A549 treated with RU486 at 1 μM for 4 hours (cell line): ENCODE data around the gene TMEM222. TPM values are rescaled to one million over a fixed set of nuclear protein-coding genes. Genes with fewer than 3 reads are reported as not detected.

Source experiments
- total RNA-seq: library from RNA; stranded (reverse); fragments of 200-300 nt; extraction: Qiagen RNA extraction; gene quantifications from 5 replicates; pipeline ENCODE4 v1.2.3, GENCODE V29; 2022; ENCODE audit warnings: low read depth

TMEM222 gene
- 40.7 to 51.3 TPM (median 49.4 TPM) in 5 replicates for total RNA-seq

DNA sequence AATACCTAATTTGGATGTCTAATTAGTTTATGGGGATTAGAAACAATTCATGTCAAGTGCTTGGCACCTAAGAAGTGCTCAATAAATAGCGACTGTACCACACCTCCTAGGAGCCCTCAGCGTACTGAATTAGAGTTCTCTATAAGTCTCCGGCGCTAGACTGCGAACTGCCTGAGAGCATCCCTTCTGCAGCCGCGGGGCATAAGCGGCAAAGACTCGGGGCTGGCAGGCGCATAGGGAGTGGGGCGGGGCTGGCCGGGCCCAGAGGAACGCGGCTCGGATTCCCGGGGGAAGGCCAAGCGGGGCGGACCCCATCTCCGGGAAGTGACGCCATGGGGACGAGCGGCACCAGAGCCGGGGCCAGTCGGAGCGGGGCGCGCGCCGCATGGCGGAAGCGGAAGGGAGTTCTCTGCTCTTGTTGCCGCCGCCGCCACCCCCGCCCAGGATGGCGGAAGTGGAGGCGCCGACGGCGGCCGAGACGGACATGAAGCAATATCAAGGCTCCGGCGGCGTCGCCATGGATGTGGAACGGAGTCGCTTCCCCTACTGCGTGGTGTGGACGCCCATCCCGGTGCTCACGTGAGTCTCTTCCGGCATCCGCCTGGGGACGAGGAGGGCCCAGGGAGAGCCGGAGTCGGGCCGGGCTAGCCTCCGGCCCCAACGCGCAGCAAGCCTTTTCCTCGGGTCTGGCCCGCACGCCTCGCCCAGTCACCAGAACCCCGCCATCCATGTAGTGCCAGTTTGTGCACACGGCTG is at the start of gene TMEM222:
TSS of gene TMEM222 (plus strand) at position 351 of the 756 bp plus-strand sequence. CDS start at position 386, 35 bp downstream.

DNA sequence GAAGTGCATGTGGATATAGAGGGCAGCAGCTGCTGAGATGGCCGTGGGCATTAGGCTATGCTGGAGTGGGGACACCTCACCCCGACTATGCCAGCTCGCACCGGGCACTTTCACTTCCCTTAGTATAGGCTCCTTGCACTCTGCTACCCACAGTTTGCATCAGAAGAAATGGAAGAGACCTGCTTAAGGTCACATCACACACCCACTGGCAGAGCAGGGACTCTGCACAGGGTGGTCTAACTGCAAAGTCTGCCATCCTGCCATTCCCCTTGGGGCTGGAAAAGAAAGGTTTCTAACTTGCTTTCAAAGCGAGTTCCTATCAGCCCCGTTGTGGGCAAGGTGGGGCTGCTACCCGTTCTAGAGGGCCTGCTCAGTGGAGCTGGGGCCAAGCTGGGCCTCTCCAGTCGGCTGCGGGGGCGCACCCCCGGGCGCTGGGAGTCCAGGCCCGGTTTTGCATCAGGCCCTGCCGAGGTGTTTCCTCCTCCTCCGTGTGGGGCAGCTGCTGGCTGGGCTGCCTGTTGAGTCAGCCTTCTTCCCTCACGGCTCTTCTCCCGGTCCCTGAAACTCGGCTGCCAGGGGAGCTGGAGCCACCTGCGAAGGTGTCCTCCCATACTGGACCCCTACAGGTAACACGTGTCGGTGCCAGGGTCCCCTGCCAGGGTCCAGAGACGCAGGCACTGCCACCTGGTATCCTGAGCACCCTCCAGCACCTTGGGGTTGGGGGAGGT is 19.7 kb downstream of the TMEM222 start, which contains the start of gene SYTL1:
TSS of gene SYTL1 (plus strand) at position 498 of the 728 bp plus-strand sequence. CDS start 3,313 bp downstream, outside the sequence.

DNA sequence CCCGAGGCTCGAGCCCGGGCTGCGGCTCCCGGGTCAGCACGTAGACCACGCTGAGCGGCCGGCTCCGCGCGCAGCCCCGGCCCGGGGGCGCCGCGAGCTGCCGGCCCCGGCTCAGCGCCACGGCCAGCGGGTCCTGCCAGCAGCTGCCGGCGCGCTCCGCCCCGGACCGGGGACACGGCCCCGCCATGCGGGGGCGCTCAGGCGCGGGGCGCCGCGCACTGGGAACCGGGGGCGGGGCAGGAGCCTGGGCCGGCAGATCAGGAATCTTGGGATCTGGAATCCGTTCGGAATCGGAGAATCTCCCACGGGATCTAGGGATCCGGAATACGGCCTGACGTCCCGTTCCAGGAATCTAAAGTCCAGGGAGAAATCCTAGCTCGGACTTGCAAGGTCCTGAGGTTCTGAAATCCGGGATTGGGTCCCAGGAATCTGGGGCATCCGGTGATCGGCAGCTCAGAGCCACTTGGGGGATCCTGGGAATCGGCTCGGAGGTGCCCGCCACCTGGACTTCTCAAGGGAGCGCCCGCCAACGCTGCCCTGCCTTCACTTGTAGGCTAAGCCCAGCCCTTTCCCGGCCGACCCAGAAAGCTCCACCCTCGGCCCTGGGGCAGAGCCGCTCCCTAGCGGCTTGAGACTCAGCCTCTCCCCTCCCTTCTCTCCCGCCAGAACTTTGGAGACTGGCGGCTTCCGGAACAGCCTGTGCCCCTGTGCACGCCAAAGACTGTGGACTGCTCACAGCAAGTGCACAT is 44.6 kb downstream of the TMEM222 start, which contains the start of gene MAP3K6:
TSS of gene MAP3K6 (minus strand) at position 551 of the 749 bp plus-strand sequence. CDS start at position 187, 364 bp downstream.

GRCh38 chr1:27374362-27375086 is 52.6 kb downstream of the TMEM222 start, which contains the start of gene FCN3:
TSS of gene FCN3 (minus strand) at chr1:27374824. CDS start at chr1:27374818, 6 bp downstream.

DNA sequence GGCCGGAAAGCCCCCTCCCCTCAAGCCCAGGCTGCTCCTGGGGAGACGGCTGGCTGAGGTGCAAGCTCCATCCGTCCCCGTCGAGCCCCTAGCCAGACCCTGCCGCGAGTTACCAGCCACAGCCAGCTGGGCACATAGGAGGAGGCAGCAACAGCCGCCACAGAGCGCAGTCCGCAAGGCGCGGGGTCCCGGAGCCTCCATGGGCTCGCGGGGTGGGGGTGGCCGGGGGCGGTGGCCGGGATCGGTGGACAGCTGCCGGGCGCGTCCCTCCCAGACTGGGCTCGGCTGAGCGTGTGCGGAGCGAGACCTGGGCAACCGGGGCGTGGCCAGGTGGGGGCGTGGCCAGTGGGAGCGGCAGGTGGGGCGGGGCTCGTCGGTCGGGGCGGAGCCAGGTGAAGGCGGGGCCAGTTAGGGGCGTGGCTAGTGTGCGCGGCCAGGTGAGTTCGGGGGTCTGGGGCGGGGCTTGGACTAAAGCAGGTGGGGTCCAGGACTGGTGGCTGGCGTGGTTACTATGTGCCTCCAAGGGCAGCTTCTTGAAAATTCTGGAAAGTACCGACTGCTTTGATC is 61.2 kb downstream of the TMEM222 start, which contains the start of gene CD164L2:
TSS of gene CD164L2 (minus strand) at position 295 of the 567 bp plus-strand sequence. CDS start at position 201, 94 bp downstream.

Other genes starting within 250 kb of the TMEM222 start
- gene SLC9A1, start 167.0 kb upstream of the TMEM222 start, total RNA-seq: 10.3 to 14.0 TPM (median 13.7 TPM) in 5 replicates
- 5.5 to 8.0 TPM (median 7.1 TPM) in 5 replicates for gene WDTC1, start 87.5 kb upstream of the TMEM222 start, total RNA-seq
- 0.10 to 0.81 TPM (median 0.53 TPM) in 5 replicates for gene SYTL1, start 19.9 kb downstream of the TMEM222 start, total RNA-seq
- 5.9 to 13.2 TPM (median 11.4 TPM) in 5 replicates for gene MAP3K6, start 44.8 kb downstream of the TMEM222 start, total RNA-seq
- not detected in 5 replicates for gene FCN3, start 52.7 kb downstream of the TMEM222 start, total RNA-seq
- gene CD164L2, start 61.2 kb downstream of the TMEM222 start, total RNA-seq: not detected in 5 replicates
- 1.5 to 2.7 TPM (median 2.3 TPM) in 5 replicates for gene GPR3, start 70.5 kb downstream of the TMEM222 start, total RNA-seq
- 39.2 to 51.6 TPM (median 50.2 TPM) in 5 replicates for gene WASF2, start 168.0 kb downstream of the TMEM222 start, total RNA-seq